ENCODE data around the gene TMEM151B.
"Not testable (repeated sequence)": the region's sequence is repeated elsewhere in the genome, so short reads cannot be mapped to it uniquely, and the experiment has no call there.

The TMEM151B gene

GRCh38 chr6:44311767-44312166 is 41.5 kb downstream of the TMEM151B start:
- intact Hi-C loops (cut with DNase I; ENCODE audit: low total_unique reads), result no loop called here
- no peak for TF ChIP-seq CTCF (IDR thresholded peaks at IDR 0.05)

GRCh38 chr6:44312901-44313788 is 42.9 kb downstream of the TMEM151B start, which contains the start of gene AARS2:
TSS of gene AARS2 (minus strand) at chr6:44313347. CDS start at chr6:44313323, 24 bp downstream.
- peak; percentile 78 to 91 for DNase-seq
- Histone ChIP-seq H3K27ac (peak within 1 kb of the TSS; percentile 69 to 77), H3K4me3 (peak within 1 kb of the TSS; percentile 79 to 87), H3K9me3 (no peaks in the 10 kb centered on the region), H3K27me3 (peaks cover 0 to 3% of the 10 kb centered on the region in 2 donors), H3K4me1 (peaks cover 0 to 11% (median 9%) of the 10 kb centered on the region in 4 donors), H3K36me3 (peaks cover 7 to 38% (median 29%) of the 10 kb centered on the region in 3 donors)
- intact Hi-C loops (cut with DNase I; ENCODE audit: low total_unique reads), result no loop called here
- peak; percentile 93 to 99 for TF ChIP-seq CTCF (IDR thresholded peaks at IDR 0.05)

More at GRCh38 chr6:44311767-44312166, 41.5 kb downstream of the TMEM151B start:
- peaks cover 7 to 51% (median 41%) of the 10 kb centered on the region in 3 donors for H3K36me3 ChIP-seq
- no peaks in the 10 kb centered on the region for H3K9me3 ChIP-seq
- peaks cover 0 to 11% (median 9%) of the 10 kb centered on the region in 4 donors for H3K4me1 ChIP-seq
- H3K27me3 ChIP-seq, result no peaks in the 10 kb centered on the region
- no peak overlapping the region for H3K4me3 ChIP-seq
- DNase-seq, result no peak
- no peak overlapping the region for H3K27ac ChIP-seq

DNA sequence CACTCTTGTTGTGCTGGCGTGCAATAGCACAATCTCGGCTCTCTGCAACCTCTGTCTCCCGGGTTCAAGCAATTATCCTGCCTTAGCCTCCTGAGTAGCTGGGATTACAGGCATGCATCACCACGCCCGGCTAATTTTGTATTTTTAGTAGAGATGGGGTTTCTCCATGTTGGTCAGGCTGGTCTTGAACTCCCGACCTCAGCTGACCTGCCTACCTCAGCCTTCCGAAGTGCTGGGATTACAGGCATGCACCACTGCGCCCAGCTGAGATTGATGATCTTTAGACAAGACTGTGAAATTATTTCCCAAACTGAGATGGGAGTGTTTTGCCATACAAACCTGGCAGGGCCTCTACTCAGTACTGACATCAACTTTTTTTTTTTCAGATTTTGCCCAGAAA is 44.4 kb downstream of the TMEM151B start:
- peaks cover 0 to 11% (median 9%) of the 10 kb centered on the region in 4 donors for H3K4me1 ChIP-seq
- DNase-seq; intact Hi-C loops (cut with DNase I; ENCODE audit: low total_unique reads); H3K27ac ChIP-seq; H3K4me3 ChIP-seq; H3K9me3 ChIP-seq: not testable (repeated sequence)
- peaks cover 0 to 13% of the 10 kb centered on the region in 2 donors for H3K27me3 ChIP-seq
- peaks cover 7 to 22% (median 17%) of the 10 kb centered on the region in 3 donors for H3K36me3 ChIP-seq

GRCh38 chr6:44315516-44315915 is 45.3 kb downstream of the TMEM151B start:
- H3K9me3 ChIP-seq, result no peaks in the 10 kb centered on the region
- no peak overlapping the region for H3K27ac ChIP-seq
- intact Hi-C loops (cut with DNase I; ENCODE audit: low total_unique reads), result no loop called here
- H3K36me3 ChIP-seq, result peaks cover 3 to 14% (median 9%) of the 10 kb centered on the region in 3 donors
- H3K4me3 ChIP-seq, result no peak overlapping the region
- DNase-seq, result no peak
- H3K27me3 ChIP-seq, result peaks cover 0 to 20% of the 10 kb centered on the region in 2 donors
- TF ChIP-seq CTCF (IDR thresholded peaks at IDR 0.05), result no peak
- peaks cover 0 to 11% (median 9%) of the 10 kb centered on the region in 4 donors for H3K4me1 ChIP-seq

GRCh38 chr6:44315951-44316350 is 45.7 kb downstream of the TMEM151B start:
- Histone ChIP-seq H3K27me3 (peaks cover 0 to 20% of the 10 kb centered on the region in 2 donors), H3K36me3 (peaks cover 0 to 10% (median 4%) of the 10 kb centered on the region in 3 donors), H3K27ac (no peak overlapping the region), H3K9me3 (no peaks in the 10 kb centered on the region), H3K4me3 (no peak overlapping the region), H3K4me1 (peaks cover 0 to 11% (median 9%) of the 10 kb centered on the region in 4 donors)
- TF ChIP-seq CTCF (IDR thresholded peaks at IDR 0.05), result no peak
- no peak for DNase-seq
- intact Hi-C loops (cut with DNase I; ENCODE audit: low total_unique reads), result no loop called here

DNA sequence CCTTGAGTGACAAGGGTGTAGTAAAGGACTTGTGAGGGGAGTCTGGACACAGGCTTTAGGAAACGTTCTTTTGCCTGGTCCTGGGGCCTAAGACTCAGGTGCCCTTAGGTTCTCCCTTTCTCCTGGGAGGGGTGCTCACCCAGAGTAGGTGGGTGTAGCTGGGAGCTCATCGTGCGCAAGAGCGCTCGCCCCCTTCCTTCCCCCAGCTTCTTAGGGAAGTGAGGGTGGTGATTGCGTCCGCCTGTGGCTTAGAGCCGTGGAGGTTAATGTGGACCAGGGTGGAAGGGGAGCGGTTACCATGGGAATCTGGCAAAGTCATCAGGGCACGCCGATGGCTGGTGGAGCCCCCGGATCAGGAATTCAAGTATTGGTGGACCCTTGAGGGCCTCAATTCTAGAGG is 46.2 kb downstream of the TMEM151B start:
- TF ChIP-seq CTCF (IDR thresholded peaks at IDR 0.05), result no peak
- H3K27ac ChIP-seq, result no peak overlapping the region
- H3K27me3 ChIP-seq, result peaks cover 0 to 20% of the 10 kb centered on the region in 2 donors
- no peak overlapping the region for H3K4me3 ChIP-seq
- intact Hi-C loops (cut with DNase I; ENCODE audit: low total_unique reads), result no loop called here
- H3K36me3 ChIP-seq, result peaks cover 0 to 4% (median 0%) of the 10 kb centered on the region in 3 donors
- DNase-seq, result no peak
- H3K9me3 ChIP-seq, result no peaks in the 10 kb centered on the region
- H3K4me1 ChIP-seq, result peaks cover 0 to 11% (median 9%) of the 10 kb centered on the region in 4 donors

DNA sequence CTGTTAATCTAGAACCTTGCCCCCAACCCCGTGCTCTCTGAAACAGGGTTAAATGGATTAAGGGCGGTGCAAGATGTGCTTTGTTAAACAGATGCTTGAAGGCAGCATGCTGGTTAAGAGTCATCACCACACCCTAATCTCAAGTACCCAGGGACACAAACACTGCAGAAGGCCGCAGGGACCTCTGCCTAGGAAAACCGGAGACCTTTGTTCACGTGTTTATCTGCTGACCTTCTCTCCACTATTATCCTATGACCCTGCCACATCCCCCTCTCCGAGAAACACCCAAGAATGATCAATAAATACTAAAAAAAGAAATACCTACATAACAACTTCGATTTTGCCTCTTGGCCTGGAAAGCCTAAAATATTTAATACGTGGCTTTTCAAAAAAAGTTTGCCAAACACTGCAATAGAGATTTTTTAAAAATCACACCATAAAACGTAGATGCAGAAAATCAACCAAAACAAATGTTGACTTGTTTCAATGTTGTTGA is 46.9 kb downstream of the TMEM151B start:
- H3K27ac ChIP-seq; H3K4me3 ChIP-seq; H3K4me1 ChIP-seq; DNase-seq; H3K9me3 ChIP-seq; H3K36me3 ChIP-seq; intact Hi-C loops (cut with DNase I; ENCODE audit: low total_unique reads): not testable (repeated sequence)
- peaks cover 0 to 20% of the 10 kb centered on the region in 2 donors for H3K27me3 ChIP-seq

Data from tibial artery (tissue), 4 donors.